G401 (cell line): ENCODE results near the gene NYNRIN. TPM values are rescaled to one million over a fixed set of nuclear protein-coding genes. Genes with fewer than 3 reads are reported as not detected.
"Not testable (repeated sequence)": the region's sequence is repeated elsewhere in the genome, so short reads cannot be mapped to it uniquely, and the experiment has no call there.

Experiments used
- DNase-seq: peaks from one replicate; pipeline ENCODE4 v3.0.0-alpha.2; 2015; ENCODE audit warnings: low spot score
- in situ Hi-C: cut with HindIII; loops from 2 replicates; pipeline ENCODE4 v1.10.0; 2016; ENCODE audit warnings: low sequenced_read_pairs, mixed read lengths
- total RNA-seq: library from RNA; depleted of rRNA; stranded (reverse); fragments of >200 nt; shearing (Covaris generic); gene quantifications from 2 replicates; pipeline ENCODE4 v1.2.3, GENCODE V29; 2014

The NYNRIN gene
- total RNA-seq, 1 experiment from 2014 or later = 24.1 TPM

DNA sequence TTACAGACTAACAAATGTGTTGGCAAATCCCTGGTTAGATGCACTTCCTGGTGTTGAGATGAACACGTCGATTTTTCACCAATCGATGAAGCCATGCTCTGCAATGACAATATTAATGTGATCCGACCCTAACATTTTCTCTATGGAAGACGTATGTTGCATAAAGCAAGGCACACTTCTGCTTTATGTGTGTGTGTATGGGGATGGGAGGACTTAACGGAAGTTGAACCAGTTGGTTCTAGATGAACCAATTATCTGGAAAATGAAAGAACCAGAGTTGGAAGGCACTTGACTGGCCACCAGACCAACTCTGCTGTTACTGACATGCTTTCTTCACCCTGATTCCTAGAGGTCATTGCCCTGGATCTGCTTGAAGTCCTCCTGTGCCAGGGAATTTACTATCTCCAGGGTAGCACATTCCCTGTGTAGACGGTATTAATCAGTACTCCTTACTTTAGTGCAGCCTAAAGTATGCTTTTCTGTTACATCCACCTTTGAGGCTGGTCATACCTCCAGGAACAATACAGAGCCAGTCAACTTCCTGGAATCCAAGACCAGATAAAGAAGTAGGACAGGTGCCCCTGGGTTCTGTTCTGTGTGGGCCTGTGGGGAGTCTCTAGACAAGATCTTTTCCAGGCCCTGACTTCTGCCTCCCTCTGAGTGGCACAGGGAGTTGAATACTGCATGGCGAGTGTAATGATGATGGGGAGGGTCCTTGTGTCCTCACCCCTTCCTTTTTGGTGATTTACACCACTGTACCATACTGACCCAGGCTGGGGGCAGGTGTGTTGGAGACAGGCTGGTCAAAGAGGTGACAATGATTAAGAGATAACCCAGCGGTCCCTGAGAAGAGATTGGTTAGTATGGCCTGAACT, 39.7 kb downstream of the NYNRIN start:
- in situ Hi-C loops = no loop called here
- DNase-seq = no peak

DNA sequence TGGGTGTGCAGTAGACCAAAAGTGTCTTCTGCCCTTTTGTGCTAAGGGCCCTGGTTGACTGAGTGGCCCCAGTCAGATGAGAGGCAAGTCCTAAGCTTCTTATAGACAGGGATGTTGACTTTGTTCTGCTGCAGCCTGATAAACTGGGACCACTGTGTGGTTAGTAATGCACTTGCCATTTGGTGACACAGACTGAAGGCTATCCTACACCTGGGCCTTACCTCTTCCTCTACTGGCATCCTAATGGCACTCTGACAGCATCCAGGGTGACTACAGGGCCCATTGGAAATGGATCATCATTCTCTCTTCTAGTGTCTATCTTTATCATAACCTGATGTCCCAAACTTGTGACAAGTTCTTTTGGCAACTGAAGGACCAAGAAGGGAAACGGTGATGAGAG, 40.5 kb downstream of the NYNRIN start:
- no peak for DNase-seq
- in situ Hi-C loops = no loop called here

DNA sequence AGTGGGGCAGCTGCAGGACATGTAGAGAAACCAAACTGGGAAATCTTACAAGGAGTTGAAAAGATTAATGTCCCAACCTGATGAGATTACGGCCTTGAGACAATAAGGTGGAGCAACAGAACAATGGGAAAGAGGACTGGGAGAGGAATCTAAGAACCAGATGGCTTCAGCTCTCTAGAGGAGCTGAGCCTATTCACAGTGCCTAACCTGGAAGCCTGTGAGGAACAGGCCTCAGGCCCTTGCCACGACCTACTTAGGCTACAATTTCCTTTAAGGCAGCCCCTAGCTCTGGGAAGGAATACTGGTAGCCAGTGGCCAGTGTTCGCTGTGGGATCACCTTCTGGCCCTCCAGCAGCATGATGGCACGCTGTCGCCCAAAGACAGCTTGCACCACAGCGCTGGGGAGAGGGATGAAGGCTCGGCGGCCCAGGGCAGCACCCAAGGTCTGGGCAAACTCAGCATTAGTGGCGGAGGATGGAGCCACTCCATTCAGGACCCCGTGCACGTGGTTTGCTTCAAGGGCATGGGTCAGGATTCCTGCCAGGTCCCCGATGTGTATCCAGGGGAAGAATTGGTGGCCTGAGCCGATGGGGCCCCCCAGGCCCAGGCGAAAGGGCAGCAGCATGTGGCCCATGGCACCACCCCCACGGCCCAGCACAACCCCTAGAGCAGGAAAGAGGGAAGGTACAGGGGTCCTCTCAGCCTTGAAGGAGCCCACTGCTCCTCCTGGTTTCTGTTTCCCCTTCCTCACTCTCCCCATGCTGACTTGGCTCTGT, 41.2 kb downstream of the NYNRIN start:
- in situ Hi-C loops = no loop called here
- peak; percentile 3 for DNase-seq

DNA sequence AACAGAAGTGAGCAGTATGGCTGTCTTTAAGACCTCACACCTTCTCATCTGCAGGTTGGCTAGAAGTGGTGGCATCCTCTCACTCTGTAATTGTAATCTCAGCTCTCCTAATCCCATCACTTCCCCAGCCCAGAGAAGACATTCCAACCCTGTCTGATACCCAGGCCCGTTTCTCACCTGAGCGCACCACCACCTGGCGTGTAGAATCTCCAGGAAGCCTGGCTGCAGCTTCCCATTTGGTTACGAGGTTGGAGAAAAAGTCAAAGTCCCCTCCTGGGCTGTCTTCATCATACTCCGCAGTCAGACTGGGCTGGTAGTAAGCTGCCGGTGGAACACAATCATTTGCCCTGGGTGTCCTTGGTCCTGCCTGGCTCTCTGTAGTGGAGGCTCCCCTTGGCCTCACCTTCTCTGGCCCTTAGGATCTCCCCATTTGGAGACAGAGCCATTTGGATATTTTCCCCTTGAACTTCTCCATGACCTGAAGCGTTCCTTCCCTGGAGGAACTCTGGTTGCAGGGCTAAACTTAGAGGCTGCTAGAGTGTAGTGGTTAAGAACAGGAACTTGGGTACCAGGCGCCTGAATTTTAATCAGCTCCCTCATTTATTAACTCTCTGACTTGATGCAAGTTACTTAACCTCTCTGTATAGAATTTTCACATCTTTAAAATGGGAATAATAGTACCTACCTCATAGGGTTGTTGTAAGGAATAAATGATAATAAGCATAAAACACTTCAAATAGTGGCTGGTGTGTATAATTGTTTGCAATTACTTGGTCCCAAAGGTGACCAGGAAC, 42.0 kb downstream of the NYNRIN start:
- DNase-seq = no peak
- in situ Hi-C loops = no loop called here

DNA sequence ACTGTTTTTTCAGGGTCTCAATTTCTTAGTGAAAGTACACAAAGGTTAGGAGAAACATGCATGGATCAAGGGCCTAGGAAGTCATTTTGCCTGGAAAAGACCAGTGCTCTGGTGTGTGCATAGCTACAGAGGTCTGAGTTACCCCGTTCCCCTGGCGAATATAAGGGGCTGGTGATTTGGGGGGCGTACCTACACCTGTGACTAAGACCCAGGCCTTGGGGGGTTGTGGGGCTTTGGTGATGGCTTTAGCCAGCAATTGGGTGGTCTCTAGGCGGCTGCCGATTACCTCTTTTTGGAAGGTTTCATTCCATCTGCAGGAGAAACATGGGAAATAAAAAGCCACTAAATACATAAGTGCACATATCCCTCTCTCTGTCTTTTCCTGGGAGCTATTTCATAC, 42.7 kb downstream of the NYNRIN start:
- in situ Hi-C loops = no loop called here
- DNase-seq = no peak

DNA sequence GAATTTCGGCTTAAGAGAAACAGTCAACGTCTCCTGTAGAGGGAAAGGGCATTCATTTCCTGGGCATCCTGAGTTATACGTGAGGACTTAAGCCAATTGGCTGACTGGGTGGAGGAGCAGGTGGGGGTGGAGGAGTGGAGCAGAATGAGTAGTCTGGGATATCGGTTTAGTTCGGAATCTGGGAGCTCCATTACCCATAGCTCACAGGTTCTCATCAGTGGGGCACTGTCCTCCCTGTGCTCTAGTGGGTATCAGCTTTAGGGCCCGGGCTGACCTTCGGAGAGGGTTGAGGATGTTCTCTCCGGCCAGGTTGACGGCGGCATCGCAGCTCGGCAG, 43.1 kb downstream of the NYNRIN start:
- in situ Hi-C loops = no loop called here
- DNase-seq = no peak

DNA sequence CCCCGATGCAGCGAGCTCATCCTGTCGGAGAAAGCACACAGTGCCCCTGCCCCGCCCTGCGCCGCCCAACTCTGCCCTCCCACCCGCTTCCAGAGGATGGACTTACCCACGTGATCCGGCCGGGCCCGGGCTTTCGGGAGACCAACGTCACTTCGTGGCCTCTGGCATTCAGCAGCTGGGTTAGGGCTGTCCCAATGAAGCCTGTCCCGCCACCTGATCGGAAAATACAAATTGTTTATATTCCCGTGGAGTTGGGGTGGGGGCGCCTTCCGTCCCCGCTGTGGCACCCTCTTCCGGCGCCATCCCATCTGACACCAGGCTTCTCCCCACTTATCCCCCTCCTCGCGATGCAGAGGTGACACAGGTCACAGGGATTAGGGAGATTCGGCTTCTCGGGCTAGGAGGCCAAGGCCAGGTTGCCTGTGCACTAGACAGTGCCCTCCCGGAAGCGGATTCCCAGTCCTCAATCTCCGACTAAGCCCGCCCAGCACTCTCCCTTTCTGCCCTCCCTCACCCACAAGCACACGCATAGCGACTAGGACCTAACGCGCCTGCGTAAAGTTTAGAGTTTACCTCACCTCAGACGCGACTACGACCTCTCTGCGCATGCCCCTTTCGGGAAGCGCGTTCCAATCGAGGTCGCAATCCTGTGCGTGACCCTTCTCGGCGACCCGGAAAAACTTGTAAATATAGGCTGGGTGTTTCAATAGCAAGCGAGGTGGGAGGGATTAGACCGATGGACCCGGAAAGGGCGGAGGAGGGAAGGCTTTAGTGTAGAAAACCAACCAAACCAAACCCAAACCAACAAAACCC, 43.6 kb downstream of the NYNRIN start, which contains the start of gene SDR39U1:
SDR39U1 (minus strand) TSS at position 537 of the 813 bp plus-strand sequence; CDS start at position 530, 7 bp downstream.
- in situ Hi-C loops = no loop called here
- DNase-seq = peak; percentile 99

DNA sequence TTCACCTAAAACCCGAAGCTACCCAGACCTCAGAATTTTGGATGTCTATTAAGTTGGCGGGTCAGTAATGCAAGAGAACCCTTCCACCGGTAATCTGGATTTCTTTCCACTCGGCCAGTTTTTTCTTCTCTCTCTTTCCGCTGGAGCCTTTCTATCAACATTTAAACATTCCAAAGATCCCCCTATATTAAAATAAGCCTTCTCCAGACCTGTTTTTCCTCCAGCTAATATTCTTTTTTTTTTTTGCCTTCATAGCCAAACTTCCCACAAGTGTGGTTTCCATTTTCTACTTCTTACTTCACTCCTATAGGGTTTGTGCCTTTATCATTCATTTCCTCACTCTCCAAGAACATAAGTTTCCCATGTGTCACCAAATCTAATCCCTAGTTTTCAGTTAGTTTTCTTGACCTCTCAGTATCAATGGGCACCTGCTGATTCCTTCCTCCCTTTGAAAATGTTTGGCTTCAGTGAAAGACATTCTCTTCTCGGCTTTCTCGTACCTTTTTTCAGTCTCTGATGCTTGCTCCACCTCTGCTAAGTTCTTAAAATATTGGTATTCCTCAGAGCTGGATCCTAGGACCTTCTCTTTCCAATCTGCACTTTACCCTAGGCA, 44.4 kb downstream of the NYNRIN start:
- in situ Hi-C loops = no loop called here
- DNase-seq = no peak

DNA sequence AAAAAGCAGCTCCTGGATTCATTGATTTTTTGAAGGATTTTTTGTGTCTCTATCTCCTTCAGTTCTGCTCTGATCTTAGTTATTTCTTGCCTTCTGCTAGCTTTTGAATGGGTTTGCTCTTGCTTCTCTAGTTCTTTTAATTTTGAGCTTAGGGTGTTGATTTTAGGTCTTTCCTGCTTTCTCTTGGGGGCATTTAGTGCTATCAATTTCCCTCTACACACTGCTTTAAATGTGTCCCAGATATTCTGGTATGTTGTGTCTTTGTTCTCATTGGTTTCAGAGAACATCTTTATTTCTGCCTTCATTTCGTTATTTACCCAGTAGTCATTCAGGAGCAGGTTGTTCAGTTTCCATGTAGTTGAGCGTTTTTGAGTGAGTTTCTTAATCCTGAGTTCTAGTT, 52.0 kb downstream of the NYNRIN start:
- DNase-seq, in situ Hi-C loops: not testable (repeated sequence)

DNA sequence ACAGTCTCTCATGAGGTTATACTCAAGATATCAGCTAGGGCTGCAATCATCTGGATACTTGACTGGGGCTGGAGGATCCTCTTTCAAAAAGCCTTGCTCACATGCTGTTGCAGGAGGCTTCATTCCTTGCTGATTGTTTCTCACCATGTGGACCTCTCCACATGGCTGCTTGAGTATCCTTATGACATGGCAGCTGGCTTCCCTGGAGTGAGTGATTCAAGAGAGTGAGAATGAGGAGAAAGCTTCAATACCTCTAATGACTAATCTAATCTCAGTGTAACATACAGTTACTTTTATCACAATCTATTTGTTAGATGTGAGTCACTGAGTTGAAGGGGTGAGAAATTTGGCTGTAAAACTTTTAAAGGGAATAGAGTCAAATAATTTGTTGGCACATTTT, 58.2 kb downstream of the NYNRIN start:
- in situ Hi-C loops = no loop called here
- DNase-seq = no peak

DNA sequence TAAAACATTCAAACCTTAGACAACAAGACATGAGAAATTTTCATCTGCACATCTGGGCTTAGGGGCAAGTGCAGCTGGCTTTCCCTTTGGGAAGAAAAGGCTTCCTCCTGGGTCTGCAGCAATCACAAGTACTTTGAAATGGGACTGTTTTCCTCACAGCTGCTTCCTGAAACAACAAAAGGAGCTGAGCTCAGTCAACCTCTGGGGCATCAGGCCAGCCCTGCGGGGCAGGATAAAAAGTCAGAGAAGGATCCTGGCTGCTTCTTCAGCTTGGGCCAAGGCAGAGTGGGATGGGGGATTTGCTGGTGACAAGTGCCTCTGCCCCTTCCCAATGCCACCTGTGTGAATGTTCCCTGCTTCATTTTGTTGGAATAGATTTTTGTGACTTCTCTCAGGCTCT, 59.9 kb downstream of the NYNRIN start:
- no peak for DNase-seq
- in situ Hi-C loops = no loop called here

DNA sequence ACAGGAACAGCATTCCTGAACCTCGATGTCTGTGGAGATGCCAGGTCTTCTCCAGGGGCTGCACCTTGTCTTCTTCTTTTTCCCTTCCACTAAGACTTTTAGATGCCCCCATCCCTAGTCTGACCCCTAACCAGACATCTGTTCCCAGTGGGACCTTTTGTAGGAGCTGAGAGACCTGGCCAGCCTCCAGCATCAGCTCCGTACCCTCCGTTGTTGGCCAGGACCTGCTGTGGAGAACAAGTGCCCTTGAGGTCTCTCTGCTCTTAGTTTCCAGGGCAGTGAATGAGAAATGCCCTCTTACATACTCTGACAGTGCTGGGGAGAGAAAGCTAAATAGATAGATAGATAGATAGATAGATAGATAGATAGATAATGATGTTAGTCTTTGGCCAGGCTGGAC, 60.5 kb downstream of the NYNRIN start:
- DNase-seq = no peak
- in situ Hi-C loops = no loop called here

DNA sequence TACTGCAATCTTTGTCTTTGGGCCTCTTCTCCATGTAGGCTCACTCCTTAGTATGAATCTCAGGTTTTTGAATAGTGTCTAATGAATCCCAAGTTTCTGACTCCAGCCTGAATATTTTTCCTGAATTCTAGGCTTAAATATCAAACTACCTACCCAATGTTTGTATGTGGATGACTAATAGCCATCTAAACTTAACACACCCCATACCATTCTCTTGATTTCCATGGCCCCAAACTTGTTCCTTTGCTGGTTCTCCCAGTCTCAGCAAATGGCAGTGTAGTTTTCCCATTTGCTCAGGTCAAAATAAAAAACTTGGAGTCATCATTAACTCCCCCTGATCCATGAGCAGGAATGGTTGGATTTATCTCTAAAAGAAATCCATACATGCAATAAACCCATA, 62.5 kb downstream of the NYNRIN start:
- in situ Hi-C loops = no loop called here
- no peak for DNase-seq

DNA sequence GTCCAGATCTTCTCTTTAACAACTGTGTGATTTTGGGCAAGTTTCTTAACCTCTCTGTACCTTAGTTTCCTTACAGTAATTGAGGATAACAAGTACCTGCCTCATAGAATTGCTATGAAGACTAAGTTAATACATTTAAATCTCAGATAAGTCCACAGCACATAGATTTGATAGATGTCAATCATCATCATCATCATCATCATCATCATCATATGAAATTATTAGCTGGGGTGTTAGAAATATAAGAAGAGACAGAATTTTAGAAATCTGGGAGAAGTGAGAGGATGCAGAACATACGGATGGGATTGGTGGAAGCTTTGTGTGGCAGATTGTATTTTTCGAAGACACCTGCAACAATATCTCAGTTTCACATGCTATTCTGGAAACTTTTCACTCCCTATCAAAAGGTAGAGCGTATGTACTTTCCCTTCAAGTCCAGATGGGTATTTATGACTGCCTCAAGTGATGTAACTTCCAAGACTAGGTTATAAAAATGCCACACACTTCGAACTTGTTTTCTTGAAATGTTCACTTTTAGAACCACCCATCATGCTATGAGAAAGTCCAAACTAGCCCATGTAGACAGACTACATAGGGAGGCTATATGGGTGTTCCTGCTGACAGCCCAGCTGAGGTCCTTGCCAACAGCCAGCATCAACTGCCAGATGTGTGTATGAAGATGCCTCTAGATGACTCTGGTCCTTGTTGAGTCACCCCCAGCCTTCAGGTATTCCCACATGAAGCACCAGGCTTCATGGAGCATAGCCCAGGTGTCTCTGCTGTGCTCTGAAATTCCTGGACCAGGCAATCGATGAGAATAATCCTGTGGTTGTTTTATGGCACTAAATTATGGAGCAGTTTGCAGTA, 64.4 kb downstream of the NYNRIN start:
- DNase-seq = no peak
- in situ Hi-C loops = no loop called here

DNA sequence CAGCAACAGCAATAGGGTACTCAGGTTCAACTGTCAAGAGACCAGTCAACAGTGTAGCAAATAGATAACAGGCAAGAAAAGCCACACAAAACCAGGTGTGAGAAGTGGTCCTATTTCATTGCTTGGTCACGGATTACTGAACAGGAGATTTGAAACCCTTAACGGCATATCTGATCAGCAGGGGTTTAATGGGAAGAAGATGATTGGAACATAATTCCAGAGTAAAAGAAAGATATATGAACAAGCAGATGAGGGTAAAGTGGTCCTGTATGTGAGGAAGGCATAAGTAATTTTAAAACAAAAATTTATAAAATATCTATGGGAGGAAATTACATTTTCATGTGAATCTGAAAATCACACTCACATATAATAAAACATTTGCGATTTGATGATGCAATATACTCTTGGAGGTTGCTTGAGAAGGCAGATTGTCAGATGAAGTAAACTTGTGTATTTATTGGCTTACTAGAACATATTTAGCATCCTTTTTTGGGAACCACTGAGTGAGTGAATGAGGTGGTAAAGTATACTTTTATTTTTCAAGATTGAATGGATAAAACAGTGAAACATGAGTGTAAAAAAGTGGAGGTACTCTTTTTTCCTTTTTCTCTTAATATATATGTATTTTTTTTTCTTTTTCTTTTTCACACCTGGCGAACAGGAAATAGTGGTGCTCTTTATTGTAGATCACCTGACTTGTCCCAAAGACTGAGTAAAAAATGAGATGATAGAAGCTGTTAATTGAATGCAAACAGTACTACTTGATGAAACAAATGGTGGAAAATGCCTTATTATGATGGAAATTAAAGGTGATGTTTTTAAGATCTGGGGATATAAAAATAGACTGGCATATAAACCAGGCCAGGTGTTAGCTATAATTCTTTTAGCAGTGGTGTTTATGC, 65.3 kb downstream of the NYNRIN start:
- in situ Hi-C loops = no loop called here
- no peak for DNase-seq

DNA sequence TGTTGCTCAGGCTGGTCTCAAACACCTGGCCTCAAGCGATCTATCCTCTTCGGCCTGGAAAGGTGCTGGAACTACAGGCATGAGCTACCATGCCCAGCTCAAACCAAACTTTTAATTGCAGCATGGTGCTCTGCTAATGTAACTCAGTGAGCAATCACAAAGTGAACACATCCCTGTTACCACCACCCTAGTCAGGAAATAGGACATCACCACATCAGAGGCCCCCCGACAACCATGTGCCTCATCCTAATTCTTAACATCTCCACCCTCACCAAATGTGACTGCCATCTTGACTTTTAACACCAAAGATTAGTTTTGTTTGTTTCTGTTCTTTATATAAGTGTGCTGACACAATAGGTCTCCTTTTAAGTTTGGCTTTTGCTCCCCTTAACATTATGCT, 66.6 kb downstream of the NYNRIN start:
- in situ Hi-C loops = no loop called here
- DNase-seq = no peak

DNA sequence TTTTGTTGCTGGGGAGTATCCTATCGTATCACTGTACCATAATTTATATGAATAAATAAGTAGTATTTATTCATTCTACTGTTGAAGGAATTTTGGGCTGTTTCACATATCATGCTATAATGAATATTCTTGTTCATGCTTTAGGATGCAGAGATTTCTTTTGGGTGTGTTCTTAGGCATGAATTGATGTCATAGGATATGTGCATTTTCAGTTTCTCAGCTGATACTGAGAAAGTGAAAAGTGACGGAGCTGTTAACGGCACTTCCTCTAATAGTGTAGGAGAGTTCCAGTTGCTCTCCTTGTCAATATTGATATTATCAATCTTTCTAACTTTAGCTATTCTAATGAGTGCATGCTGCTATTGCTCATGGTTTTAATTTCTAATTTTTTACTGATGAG, 67.0 kb downstream of the NYNRIN start:
- in situ Hi-C loops = no loop called here
- DNase-seq = no peak
